Endometrium (tissue), 2 donors: ENCODE data around the gene FERMT3.
"Not testable (repeated sequence)": the region's sequence is repeated elsewhere in the genome, so short reads cannot be mapped to it uniquely, and the experiment has no call there.

Source experiments
- FAIRE-seq: peaks from 2 replicates; lab custom pipeline; 2012; peaks lifted over from hg19 to GRCh38; lab: Jason Lieb, UNC
- donor health status: control.
- donor health status: control.

FERMT3 gene

DNA sequence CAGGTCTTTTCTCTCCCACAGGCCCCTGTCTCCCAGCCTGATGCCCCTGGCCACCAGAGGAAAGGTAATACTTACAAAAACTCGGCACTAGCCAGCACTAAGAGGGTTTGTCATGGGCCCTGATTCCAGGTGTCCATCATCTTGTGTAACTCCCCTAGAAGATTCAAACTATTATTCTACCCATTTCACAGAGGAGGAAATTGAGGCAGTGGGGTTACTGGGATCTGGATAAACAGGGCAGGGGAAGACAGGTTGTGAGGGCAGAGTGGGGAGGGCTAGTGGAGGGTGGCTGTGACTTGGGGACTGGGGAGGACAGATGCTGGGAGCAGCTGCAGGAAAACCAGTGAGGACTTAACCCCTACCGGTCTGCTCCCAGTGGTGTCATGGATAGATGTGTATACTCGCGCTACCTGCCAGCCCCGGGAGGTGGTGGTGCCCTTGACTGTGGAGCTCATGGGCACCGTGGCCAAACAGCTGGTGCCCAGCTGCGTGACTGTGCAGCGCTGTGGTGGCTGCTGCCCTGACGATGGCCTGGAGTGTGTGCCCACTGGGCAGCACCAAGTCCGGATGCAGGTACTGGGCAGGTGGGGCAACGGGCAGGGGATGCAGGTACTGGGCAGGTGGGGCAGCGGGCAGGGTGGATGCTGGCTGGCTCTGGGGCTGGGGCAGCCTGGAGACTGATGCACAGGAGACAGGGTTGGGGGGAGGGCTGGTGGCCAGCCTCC is 29.1 kb downstream of the FERMT3 start:
- FAIRE-seq = no peak

DNA sequence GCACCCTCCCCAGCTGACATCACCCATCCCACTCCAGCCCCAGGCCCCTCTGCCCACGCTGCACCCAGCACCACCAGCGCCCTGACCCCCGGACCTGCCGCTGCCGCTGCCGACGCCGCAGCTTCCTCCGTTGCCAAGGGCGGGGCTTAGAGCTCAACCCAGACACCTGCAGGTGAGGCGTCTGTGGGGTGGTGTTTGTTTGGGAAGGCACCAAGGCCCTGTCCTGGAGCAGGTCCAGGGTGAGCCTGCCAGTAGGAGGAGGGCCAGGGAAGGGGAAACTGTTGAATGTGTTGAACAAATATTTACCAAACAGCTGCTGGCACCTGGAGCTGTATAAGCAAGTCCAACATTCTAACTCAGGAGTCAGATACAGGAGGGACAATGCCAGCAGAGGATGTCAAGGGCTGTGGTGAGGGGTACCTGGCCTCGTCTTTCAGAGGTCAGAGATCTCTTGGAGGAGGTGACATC is 31.0 kb downstream of the FERMT3 start:
- FAIRE-seq = no peak

DNA sequence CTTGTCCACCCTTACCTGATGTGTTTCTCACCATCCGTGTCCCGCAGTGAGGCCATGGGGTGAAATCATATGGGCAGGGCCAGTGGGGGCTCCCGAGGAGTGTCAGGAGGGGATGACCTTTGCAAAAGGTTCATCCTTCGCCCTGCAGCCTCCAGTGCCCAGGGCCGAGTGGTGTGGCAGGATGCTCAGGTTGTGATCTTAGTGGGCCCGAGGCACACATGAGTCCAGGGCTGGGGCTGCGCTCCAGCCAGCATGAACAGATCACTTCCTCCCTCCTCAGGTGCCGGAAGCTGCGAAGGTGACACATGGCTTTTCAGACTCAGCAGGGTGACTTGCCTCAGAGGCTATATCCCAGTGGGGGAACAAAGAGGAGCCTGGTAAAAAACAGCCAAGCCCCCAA is 31.6 kb downstream of the FERMT3 start:
- no peak for FAIRE-seq

DNA sequence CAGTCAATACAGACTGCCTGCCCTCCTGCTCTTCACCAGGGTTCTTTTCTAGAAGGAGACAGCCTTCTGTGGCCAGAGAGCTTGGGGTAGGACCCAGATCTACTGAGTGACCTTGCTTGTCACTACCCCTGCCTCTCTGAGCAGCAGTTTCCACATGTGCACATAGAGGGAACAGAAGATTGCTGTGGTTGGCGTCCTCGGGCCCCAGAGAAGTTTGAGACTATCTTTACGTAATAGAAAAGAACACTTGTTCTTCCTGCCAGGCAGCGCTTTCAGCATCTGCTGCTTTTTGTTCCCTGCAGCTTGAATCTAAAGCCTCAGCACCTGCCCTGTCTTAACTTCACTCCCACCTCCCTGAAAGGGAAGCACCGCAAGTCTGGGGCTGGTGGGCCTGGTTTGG is 32.5 kb downstream of the FERMT3 start:
- FAIRE-seq = no peak

DNA sequence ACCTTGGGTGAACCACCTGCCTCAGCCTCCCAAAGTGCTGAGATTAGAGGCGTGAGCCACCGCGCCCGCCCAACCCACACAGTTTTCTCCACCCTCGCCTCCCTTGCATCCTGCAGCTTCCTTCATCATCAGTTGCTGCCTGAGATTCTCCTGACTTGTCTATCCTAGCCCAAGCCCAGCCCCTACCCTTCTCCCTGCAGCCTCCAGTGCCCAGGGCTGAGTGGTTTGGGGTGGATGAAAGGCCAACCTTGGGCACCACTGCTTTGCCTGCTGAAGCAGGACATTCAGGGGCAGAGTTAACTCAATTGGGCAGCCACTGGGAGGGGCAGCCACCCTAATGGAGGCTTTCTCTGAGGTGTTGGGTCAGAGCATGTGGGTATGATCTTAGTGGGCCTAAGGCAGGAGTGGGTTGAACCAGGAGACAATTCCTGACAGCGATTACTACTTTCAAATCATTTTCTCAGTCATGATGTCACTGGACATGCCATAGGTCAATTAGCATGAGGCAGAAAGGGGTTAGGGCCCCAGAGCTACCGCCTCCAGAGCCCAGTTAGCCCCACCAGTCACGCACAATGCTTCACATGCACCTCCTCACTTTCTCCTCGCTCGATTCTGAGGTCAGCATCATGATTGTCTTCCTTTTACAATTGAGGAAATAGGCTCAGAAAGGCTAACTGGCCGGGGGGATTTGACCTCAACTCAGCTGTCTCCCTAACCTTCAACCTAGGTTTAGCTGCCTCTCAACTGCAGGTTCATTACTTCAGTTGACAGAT is 33.3 kb downstream of the FERMT3 start:
- FAIRE-seq = no peak

DNA sequence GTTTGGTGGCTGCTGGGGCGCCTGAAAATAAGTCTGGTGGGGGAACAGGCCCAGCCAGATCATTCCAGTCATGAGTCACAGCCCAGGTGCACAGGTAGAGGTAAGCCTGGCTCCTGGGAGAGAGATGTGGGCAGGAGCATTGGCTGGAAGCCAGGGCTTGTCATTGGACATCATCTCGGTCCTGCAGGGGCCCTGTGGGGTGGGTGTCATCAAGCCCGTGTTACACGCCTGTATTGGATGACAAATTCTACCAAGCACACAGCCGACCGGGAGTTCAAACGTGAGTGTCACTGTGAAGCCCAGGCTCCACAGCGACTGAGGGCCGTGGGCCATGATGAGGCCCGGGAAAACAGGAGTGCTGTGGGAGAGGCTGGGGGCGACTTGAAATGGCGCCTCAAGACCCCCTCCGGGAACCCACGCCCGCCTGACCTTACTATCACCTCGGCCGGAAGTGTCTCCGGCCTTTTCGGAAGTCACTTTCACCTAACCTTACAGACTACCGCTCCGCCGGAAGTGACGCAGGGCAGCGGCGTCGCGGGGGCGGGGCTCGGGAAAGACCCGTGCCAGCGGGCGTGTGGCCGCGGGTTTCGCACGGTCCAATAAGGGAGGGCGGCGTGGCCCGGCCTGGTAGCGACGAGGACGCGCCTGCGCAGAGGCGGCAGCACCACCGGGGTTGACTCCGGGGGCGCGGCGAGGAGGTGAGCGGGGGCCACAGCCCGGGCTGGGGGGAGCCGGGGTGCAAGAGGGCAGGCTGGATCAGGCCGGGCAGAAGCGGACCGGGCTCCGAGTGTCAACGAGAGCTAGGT is 34.1 kb downstream of the FERMT3 start, which contains the start of gene FKBP2:
Gene FKBP2, plus strand, starts transcription at position 661 of the 806 bp plus-strand sequence. CDS start 1,293 bp downstream, outside the sequence.
- FAIRE-seq = no peak

DNA sequence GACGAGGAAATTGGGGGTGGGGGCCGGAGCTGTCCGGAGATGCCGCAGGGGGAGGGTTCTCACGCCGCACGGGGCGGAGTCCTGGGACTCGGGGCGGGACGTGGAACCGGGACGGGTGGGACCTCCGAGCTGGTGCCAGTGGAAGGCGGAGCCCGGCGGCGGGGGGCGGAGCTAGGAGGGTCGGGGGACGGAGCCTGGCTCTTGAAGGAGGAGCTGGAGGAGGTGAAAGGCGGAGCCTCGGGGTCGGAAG is 34.6 kb downstream of the FERMT3 start:
- no peak for FAIRE-seq

DNA sequence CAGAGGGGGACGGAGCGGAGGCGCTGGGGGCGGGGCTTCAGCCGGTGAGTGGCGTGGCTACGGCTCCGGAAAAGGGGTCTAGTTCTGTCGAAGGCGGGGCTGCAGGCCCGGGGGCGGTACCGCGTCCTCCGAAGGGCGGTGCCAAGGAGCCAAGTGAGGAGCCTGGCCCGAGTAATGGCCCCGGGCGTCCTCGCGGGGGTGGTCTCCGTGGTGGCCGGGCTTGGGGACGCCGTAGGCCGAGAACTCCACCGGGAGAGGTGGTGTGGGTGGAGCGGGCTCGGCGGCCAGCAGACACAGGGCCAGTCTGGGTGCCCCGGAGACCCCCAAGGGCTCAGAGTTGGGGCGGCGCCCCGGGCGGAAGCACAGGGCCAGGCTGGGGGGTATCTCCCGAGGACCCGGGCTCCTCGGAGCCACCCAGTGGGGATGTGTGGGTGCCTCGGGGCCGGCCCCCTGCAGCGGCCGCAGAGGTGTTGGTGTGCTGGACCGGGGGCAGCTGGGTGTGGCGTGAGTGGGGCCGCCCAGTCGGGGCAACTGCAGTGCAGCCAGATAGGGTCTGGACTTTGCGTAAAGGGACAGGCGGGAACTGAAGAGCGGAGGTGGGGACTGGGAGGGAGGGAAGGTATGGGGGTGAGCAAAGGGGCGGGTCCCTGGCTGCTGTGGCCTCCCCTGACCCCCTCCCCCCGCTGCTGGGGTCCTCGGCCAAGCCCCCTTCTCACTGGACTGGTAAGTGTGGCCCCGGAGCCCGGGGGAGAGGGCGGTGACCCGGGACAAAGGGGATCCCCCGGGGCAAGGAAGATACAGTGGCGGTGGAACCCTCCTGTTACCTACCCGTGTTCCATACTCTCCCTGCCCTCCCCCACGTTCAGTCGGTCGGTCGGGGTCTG is 35.2 kb downstream of the FERMT3 start:
- peak; percentile 46 for FAIRE-seq

DNA sequence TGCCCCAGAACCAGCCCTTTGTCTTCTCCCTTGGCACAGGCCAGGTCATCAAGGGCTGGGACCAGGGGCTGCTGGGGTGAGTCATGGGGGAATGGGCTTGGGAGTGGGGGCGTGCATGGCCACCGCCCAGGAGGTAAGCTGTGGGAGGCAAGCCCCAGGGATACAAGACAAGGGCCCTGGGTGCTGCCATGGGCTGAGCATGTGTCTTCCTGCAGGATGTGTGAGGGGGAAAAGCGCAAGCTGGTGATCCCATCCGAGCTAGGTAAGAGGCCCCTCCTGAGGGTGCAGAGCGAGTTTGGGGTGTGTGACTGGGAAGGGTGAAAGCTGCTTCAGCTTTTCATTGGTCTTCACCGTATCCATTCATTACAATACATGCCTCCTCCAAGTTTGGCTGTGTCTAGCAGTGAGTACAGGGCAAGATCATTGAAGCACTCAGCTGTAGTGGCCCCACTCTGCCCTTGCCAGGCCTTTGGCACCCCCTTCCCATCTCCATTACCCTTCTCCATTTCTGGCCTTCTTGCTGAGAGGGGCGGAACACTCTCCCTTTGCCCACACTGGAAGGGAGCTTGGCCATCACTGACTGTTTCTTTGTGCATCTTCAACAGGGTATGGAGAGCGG is 36.8 kb downstream of the FERMT3 start:
- no peak for FAIRE-seq

DNA sequence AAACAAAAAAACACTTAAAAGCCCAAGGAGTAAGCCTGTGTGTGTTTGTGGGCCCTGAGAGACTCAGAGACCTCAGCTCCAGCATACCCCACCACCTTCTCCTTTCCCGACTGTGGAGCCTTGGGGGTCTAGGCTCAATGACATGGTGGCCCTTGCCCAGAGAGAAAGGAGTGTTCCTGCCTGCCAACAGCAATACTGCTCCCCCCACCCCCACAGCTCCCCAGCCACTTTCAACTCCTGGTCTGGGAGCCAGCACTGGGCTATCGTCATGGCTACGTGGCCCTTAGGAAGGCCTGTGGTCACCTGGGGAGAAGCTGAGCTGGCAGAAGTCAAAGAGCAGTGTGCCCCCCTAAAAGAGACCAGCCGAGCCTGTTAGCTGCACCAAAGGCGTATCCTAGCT is 37.6 kb downstream of the FERMT3 start:
- FAIRE-seq = no peak

DNA sequence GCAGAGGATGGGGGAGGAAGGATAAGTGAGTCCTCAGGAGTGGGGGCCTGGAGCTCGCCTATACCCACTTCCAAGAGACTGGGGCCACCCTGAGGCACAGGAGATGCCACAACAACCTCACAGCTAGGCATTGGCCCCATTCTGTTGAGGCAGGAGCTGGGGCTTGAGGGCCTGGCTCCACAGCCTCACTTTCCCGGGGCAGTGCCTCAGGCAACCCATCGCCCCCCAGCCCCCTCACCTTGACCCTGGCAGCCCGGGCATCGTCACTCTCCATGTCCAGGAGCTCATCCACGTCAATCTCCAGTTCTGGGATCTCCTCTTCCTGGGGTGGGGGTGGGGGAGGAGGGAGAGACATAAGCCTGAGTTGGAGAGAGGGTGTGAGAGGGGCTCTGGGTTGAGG is 38.4 kb downstream of the FERMT3 start:
- no peak for FAIRE-seq

DNA sequence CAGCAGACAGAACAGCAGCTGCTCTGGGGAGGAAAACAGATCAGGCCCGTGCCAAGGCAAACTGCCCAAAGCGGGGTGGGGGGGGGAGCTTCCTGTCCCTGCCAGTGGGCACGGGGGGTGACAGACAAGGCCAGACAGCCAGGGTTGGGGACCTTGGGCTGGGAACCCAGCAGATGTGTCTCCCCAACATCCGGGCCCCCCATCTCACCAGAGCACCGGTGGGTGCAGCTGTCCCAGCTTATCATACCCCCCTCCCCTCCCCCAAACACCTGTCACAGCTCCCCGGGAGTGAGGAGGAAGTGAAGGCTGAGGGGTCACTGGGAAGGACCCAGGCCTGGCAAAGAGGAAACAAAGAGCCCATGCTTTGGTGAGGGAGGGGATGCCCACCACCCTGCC is 38.9 kb downstream of the FERMT3 start:
- no peak for FAIRE-seq

DNA sequence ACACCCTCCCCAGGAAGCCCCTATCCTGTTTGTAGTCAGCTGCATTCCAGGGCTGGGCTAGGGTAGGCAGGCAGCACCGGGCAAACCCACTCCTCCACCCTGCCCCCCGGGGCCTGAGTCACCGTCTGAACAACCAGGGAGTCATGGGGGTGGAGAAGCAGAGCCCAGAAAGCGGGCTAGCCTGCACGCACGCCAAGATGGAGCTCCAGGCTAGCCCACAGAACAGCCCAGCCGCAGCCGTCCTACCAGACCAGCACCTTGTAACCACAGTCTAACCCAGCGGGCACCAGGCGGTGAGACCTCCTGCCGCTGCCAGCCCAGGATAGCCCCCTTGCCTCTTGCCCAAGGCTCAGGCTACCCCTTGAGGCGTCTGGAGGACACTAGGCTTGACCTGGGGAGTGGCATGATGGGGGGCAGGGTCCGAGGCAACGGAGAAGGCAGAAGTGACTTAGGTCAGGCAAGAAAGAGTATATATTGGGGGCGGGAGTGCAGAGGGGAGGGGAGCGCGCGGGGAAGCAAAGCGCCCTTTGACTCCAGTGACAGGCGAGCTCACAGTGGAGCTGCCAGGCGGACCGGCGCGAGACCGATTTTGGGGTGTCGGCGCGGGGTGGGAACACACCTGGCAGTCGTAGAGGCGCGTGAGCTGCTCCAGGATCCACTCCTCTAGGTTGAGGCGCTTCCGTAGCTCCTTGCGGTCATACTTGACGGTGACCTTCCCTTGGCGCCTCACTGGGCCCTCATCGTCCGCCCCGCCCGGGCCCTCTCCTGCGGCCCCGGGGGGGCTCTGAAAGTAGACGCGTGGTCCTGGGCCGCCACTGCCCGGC is 39.5 kb downstream of the FERMT3 start:
- FAIRE-seq = no peak

DNA sequence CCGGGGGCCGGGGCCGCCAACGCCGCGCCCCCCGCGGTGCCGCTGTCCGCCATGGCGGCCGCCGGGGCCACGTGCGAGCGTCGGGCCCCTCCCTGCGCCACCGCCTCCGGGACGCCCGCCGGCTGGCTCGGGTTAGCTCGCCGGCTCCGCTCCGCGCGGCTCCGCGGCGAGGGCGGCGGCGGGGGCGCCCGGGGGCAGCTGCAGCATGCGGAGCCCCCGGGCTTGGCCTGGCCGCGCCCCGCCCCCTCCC is 40.0 kb downstream of the FERMT3 start:
- FAIRE-seq = not testable (repeated sequence)

DNA sequence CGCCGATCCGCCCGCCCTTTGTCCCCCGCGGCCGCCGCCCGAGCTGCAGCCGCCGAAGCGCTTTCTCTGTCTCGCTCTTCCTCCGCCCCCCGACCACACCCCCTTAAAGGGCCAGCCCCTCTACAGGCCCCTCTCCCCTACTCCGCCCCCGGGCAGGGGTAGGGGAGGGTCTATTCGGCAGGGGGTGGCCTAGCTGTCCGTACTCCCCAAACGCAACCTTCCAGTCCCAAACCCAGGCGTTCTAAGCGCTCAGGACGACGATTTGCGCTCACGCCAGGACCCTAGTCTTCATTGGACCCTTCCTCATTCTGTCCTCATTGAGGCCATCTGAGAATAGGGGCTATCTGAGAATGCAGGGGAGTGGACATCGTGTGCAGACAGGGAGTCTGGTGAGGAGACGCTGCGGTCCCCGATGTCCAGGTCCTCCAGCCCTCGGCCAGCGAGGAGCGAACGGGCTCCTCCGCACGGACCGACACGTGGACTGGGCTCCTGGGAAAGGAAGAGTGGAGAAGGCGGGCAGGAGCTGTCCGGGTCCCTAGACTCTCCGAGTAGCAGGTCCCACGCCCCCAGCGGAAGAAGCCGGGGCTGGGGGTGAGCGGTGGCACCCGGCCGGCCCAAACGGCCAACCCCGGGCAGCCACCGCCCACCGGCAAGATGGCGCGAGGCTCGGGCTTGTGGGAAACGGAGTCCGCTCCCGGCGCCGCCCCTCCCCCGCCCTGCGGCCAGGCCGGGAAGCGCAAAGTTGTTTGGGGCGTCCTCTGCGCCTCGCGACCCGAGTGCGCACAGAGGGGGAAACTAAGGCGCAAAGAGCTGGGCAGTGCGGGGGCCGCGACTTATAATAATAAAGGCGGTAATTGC is 40.6 kb downstream of the FERMT3 start, which contains the start of gene PPP1R14B:
Gene PPP1R14B, minus strand, starts transcription at position 73 of the 858 bp plus-strand sequence. CDS start 270 bp downstream, outside the sequence.
- no peak for FAIRE-seq

DNA sequence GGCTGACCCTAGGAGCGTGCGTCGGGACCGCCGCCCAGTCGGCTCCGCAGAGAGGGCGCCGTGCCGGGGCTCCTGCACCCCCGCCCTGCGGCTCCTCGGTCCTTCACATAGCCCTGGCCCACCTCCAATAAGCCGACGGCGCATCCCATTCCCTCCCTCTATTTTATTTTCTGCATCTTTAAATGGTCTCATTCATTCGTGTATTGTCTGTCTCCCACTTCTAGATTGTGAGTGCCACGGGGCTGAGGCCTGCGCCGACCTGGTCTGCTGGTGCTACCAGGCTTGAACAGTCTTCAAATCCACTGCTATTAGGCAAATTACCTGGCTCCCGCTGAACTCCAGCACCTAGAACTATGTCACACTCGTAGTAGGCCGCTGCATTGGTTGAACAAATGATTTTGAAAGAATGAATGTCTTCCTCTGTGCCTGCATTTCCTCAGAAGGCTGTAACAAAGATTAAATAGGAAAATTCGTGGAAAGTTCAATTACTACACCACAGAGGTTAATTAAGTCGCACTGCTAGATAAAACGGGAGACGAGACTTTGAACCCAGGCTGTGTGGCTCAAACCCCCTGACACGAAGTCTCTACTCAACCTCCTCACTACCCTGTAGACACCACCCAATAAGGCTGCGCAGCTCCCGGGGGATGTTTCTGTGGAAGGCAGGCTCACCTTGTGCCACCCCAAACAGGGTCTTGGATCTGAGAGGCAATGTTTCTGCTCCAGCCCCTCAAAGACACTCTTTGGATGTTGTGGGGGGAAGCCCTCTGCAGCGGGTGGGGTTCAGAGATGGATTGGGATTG is 41.4 kb downstream of the FERMT3 start:
- no peak for FAIRE-seq

DNA sequence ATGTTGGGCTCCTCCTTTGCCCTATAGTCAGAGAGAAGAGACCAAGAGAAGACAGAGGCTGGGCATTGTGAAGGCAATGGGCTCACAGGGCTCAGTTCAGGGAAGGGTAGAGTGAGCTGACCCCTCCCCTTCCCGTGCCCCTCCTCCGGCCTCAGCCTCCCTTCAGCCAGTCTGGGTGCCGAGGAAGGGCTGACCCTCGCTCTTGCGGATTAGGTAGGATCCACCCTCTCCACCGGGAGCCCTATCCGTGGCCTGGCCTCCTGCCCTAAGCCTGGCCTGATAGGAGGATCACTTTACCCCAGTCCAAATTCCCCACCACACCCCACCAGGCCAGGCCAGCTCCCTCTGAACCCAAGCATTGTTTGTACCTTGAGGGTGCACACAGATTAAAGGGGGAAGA is 42.1 kb downstream of the FERMT3 start:
- FAIRE-seq = no peak

DNA sequence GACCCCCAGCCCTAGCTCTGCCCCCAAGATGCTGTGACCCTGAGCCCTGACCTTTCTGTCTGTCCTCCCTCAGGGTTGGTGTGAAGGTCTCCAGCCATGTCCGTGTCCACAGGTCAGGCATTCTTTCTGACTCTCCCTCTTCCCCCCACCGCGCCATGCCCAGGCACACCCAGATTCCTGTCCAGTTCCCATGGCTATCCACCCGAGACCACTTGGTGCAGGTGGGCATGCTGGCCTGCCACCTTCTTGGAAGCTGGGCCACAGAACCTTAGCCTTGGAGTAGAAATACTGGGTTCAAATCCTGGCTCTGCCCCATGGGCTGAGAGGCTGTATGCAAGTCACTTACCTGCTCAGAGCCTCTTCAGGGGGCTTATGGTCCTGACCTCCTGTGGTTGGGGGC is 42.5 kb downstream of the FERMT3 start:
- FAIRE-seq = no peak
